ENCODE data around the gene EFCAB13.
"Not testable (repeated sequence)": the region's sequence is repeated elsewhere in the genome, so short reads cannot be mapped to it uniquely, and the experiment has no call there.

EFCAB13 gene

GRCh38 chr17:47324224-47325020, 667 bp downstream of the EFCAB13 start:
- DNase-seq (ENCODE audit: low read depth in 2 of 2), result peak in 1 of 2 experiments; percentile 28

GRCh38 chr17:47325176-47325575, 1.4 kb downstream of the EFCAB13 start:
- DNase-seq (ENCODE audit: low read depth in 2 of 2), result no peak

- DNase-seq (ENCODE audit: low read depth in 2 of 2), result no peak
These were observed 6.8 kb downstream of the EFCAB13 start for GRCh38 chr17:47330548-47330947.

- no peak for DNase-seq (ENCODE audit: low read depth in 2 of 2)
These were observed 8.5 kb downstream of the EFCAB13 start for GRCh38 chr17:47332287-47332686.

GRCh38 chr17:47335101-47335936, 11.6 kb downstream of the EFCAB13 start:
- no peak for DNase-seq (ENCODE audit: low read depth in 2 of 2)

GRCh38 chr17:47338026-47338425, 14.3 kb downstream of the EFCAB13 start:
- no peak for DNase-seq (ENCODE audit: low read depth in 2 of 2)

- DNase-seq (ENCODE audit: low read depth in 2 of 2), result no peak
These were observed 29.1 kb downstream of the EFCAB13 start for GRCh38 chr17:47352848-47353247.

- no peak for DNase-seq (ENCODE audit: low read depth in 2 of 2)
These were observed 34.9 kb downstream of the EFCAB13 start for GRCh38 chr17:47358652-47359051.

GRCh38 chr17:47363171-47363570, 39.4 kb downstream of the EFCAB13 start:
- DNase-seq (ENCODE audit: low read depth in 2 of 2), result no peak

- no peak for DNase-seq (ENCODE audit: low read depth in 2 of 2)
These were observed 43.5 kb downstream of the EFCAB13 start for GRCh38 chr17:47367257-47367656.

GRCh38 chr17:47368262-47368661, 44.5 kb downstream of the EFCAB13 start:
- DNase-seq (ENCODE audit: low read depth in 2 of 2), result no peak

GRCh38 chr17:47370899-47371298, 47.1 kb downstream of the EFCAB13 start:
- DNase-seq (ENCODE audit: low read depth in 2 of 2), result not testable (repeated sequence)

- no peak for DNase-seq (ENCODE audit: low read depth in 2 of 2)
These were observed 49.2 kb downstream of the EFCAB13 start for GRCh38 chr17:47373002-47373401.

- DNase-seq (ENCODE audit: low read depth in 2 of 2), result no peak
These were observed 52.5 kb downstream of the EFCAB13 start for GRCh38 chr17:47376247-47376646.

GRCh38 chr17:47388825-47389224, 65.1 kb downstream of the EFCAB13 start:
- DNase-seq (ENCODE audit: low read depth in 2 of 2), result no peak

GRCh38 chr17:47397532-47398128, 73.9 kb downstream of the EFCAB13 start:
- DNase-seq (ENCODE audit: low read depth in 2 of 2), result not testable (repeated sequence)

- no peak for DNase-seq (ENCODE audit: low read depth in 2 of 2)
These were observed 76.6 kb downstream of the EFCAB13 start for GRCh38 chr17:47400333-47400732.

GRCh38 chr17:47401100-47401499, 77.3 kb downstream of the EFCAB13 start:
- no peak for DNase-seq (ENCODE audit: low read depth in 2 of 2)

GRCh38 chr17:47404006-47404405, 80.3 kb downstream of the EFCAB13 start:
- no peak for DNase-seq (ENCODE audit: low read depth in 2 of 2)

- no peak for DNase-seq (ENCODE audit: low read depth in 2 of 2)
These were observed 81.1 kb downstream of the EFCAB13 start for GRCh38 chr17:47404875-47405274.

GRCh38 chr17:47413872-47414271, 90.1 kb downstream of the EFCAB13 start:
- DNase-seq (ENCODE audit: low read depth in 2 of 2), result no peak

GRCh38 chr17:47414612-47415011, 90.9 kb downstream of the EFCAB13 start:
- DNase-seq (ENCODE audit: low read depth in 2 of 2), result no peak
